GM21619 (cell line): ENCODE data around the gene TLR3.

Experiments
- ATAC-seq: cut with Tn5 transposase; IDR thresholded peaks from one replicate; pipeline ENCODE4 v1.9.1; 2021; ENCODE audit not compliant: unreplicated experiment

The TLR3 gene

DNA sequence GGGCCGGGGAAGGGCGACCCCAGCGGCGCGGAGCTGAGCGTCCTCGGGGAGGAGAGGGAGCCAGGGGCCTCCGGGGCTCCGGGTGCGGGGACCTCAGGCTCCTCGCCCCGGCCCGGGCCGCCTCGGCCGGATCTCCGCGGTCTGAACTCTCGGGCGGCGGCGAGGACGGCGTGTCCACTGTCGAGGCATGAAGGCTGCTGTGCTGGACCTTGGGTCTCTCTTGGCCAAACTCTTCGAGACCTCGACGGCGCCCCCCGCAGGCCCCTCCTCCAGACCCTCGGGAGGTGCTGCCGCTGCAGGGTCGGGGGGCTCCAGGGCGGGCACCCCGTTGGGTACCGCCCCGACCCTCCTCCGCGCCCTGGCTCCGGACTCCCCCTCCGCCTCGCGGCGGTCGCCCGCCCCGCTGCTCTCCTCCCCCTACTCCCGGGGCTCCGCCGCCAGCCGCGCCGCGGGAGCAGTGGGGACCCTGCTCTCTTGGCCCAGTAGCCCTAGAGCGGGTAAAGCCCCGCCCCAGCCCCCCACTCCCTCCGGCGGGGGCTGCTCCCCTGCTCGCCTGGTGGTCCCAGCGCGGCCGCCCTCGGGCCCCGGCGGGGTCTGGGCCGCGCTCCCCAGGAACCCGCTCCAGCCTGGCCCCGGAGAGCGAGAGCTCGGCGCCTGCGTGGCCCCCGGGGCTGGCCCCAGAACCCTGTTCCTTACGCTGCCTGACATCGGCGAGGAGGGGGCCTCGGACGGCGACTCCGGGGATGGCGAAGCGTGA, 36.1 kb downstream of the TLR3 start:
- peak; percentile 34 for ATAC-seq

- ATAC-seq: peak; percentile 13
These were observed 36.8 kb downstream of the TLR3 start for GRCh38 chr4:186105647-186106321.

DNA sequence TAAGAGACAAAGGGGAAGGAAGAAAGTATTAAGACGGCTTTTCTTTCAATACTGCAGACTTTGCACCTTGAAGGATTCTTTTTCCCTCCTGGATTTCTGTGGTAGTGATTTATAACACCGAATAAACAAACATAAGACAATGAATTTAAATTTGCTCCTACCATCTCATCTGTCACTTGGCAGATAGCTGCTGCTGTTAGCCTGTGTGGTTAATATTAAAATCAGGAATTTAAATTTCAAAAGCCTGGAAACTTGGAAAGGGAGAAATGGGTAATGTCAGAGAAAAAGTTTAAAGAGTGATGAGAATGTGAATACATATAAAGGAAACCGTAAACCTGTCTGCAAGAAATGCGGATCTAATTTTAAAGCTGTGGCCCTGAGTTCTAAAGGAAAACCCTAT, 39.0 kb downstream of the TLR3 start:
- ATAC-seq: no peak

DNA sequence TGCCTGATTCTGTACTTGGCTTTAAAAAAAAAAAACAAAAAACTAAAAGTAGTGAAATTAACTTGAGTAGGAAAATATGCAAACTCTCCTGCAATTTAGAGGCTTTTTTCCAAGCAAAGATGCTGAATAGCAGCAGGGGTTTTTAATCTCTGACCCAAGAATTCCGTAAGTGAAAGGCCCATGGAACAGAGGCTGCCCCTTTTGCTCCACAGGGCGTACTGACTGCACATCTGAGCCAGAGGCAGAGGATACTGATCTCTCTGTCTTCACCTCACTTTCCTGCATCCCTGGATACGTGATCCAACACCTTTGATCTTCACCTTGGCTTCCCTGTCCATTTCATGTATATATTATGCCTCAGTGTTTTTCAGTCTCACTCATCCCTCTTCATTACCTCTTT, 39.4 kb downstream of the TLR3 start:
- no peak for ATAC-seq

DNA sequence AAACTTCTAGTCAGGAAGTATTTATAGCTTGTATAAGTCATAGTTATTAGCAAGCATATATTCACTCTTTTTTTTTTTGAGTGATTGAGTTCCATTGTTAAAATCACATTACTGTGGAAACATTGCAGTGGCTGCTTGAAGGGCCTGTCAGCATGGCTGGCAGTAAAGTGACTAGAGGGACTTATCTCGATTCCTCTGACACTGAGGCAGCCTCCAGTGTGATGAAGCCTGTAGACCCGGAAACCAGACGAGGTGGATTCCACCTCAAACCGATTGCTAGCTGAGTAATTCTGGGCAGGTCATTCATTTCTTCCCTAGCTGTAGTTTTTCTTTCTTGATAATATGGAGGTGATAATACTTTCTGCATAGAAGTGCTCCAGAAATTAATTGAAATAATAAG, 40.3 kb downstream of the TLR3 start:
- no peak for ATAC-seq

DNA sequence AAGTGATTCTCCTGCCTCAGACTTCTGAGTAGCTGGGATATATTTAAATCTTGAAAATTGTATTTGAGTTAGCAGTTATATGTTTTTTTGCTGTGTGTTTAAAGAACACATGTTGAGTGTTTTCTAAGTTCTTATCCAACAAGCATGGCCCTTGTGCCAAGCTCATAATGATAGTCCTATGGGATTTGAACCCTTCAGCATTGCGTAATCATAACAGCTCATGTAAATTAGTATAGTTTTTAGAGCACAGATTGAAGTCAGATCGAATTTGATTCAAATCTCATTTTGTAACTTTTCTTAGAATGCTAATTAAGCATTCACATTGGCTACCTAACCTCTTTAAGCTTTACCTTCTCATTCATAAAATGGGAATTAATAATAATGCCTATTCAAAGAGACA, 47.7 kb downstream of the TLR3 start:
- no peak for ATAC-seq

GRCh38 chr4:186118582-186118981, 49.6 kb downstream of the TLR3 start:
- ATAC-seq: no peak

DNA sequence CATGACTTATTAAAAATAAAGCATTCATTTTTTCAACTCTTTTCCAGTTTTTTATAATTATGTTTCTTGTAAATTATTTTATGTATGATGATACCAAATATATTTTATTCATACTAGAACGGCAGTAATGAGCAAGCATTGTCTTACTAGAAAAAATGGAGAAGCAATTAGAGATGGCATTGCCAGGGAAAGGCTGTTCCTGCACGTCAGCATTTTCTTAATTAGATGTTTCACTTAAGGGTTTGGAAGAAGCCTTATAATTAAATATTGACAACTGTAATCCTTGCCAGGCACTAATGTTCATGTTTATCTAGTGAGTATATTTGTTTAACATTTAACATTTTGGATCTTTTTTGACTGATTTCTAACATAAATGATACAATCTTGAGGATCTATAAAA, 52.1 kb downstream of the TLR3 start:
- ATAC-seq: no peak

- no peak for ATAC-seq
These were observed 59.9 kb downstream of the TLR3 start for GRCh38 chr4:186128842-186129241.

GRCh38 chr4:186131935-186132334, 63.0 kb downstream of the TLR3 start:
- no peak for ATAC-seq

GRCh38 chr4:186132577-186133242, 63.8 kb downstream of the TLR3 start:
- no peak for ATAC-seq

DNA sequence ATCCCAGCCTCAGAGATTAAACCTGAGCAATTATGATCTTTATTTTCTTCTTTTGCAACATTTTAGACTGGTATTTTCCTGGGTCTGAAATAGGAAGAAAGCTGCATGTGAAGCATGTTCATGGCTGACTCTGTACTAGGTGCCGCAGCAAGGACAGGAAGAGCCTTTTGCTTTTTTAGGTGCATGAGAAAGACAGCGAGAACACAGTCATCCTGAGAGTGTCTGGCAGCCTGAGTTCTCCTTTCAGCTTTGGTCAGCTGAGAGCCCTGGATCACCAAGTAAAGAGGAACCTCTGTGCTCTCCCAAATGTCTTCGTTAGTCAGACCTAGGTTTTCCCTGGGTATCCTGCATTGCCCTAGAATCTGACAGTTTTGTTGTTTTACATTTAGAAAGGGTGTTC, 65.3 kb downstream of the TLR3 start:
- peak; percentile 99 for ATAC-seq

DNA sequence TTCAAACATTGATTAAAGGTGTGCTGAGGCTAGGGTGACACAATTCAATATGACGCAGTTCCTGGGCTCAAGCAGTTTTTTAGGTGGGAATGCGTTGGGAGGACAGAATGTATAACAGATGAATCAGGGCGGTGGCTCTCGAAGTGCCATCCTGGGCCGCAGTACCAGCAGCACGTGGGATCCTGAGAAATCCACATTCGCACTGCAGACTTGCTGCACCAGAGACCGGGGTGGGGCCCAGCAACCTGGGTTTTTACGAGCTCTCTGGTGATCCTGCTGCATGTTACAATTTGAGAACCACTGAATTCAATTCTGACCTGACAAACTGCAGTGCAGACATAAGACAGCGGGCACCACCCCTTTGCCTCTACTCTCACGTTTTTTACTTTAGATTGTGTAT, 65.9 kb downstream of the TLR3 start:
- no peak for ATAC-seq

- ATAC-seq: no peak
These were observed 68.3 kb downstream of the TLR3 start for GRCh38 chr4:186137196-186137794.
